Endothelial cell of umbilical vein (primary cell): ENCODE data around the gene EGR4. TPM values are rescaled to one million over a fixed set of nuclear protein-coding genes. Genes with fewer than 3 reads are reported as not detected.

ENCODE experiments used
- BruUV-seq: library from RNA; stranded (reverse); fragments of 400-500 nt; replicated peaks from 2 replicates; lab custom pipeline; 2021; lab: Mats Ljungman, UMichigan
- CTCF ChIA-PET: fragments of 300-600, 350-600 bp; sonication (Branson Sonifier 250); formaldehyde crosslinking; loops from one replicate; lab custom pipeline; 2021; ENCODE audit warnings: antibody characterized with exemption, inconsistent platforms; lab: Charles Lee
- POLR2A ChIA-PET: fragments of 300-600, 350-600 bp; sonication (Branson Sonifier 250); formaldehyde crosslinking; loops from one replicate; lab custom pipeline; 2021; ENCODE audit warnings: antibody characterized with exemption, inconsistent platforms; lab: Charles Lee
- DNase-seq: peaks from one replicate; pipeline ENCODE4 v3.0.0-alpha.2; 2011; ENCODE audit warnings: low read depth, low spot score
- FAIRE-seq: peaks from 2 replicates; lab custom pipeline; 2011; peaks lifted over from hg19 to GRCh38; lab: Jason Lieb, UNC
- H2AFZ ChIP-seq: 2 replicates; pipeline ENCODE4 v1.6.0; 2012; ENCODE audit warnings: low read depth, low read length, control low read depth, inconsistent platforms
- H3K27ac ChIP-seq: 2 replicates; pipeline ENCODE4 v1.5.1; 2011; ENCODE audit warnings: low read depth, mild to moderate bottlenecking, control low read depth, low read length, moderate library complexity; ENCODE audit not compliant: insufficient read depth
- H3K27me3 ChIP-seq, 2 experiments: 2 replicates each; pipeline versions ENCODE4 v1.6.0 to v1.6.1; 2011; ENCODE audit warnings: low read length in 2 of 2, mixed read lengths in 1 of 2; ENCODE audit not compliant: control insufficient read depth in 2 of 2, insufficient read depth in 2 of 2
- H3K36me3 ChIP-seq, 2 experiments: 2 replicates in 1 of 2; 3 replicates in 1 of 2; pipeline ENCODE4 v1.5.1; 2011; ENCODE audit warnings: low read length in 2 of 2, mild to moderate bottlenecking in 1 of 2, moderate library complexity in 1 of 2; ENCODE audit not compliant: control insufficient read depth in 2 of 2, insufficient read depth in 2 of 2; ENCODE audit errors: extremely low read depth in 1 of 2
- H3K4me1 ChIP-seq: 3 replicates; pipeline ENCODE4 v1.5.1; 2011; ENCODE audit warnings: mild to moderate bottlenecking, low read length; ENCODE audit not compliant: control insufficient read depth, insufficient read depth; ENCODE audit errors: extremely low read depth
- H3K4me2 ChIP-seq: 2 replicates; pipeline ENCODE4 v1.6.1; 2011; ENCODE audit warnings: low read length, control low read depth, mixed read lengths; ENCODE audit not compliant: insufficient read depth
- H3K4me3 ChIP-seq, 3 experiments: fragments of 200-600 bp in 1 of 3; sonication (generic), shearing (Covaris generic) in 1 of 3; replicated peaks in 1 of 3; 2 replicates each; pipeline ENCODE4 v1.5.1; 2011 to 2016; ENCODE audit warnings: control low read depth in 3 of 3, low read length in 3 of 3, mild to moderate bottlenecking in 2 of 3, inconsistent platforms in 1 of 3, low read depth in 1 of 3, moderate library complexity in 1 of 3; ENCODE audit not compliant: insufficient read depth in 1 of 3
- H3K79me2 ChIP-seq: 2 replicates; pipeline ENCODE4 v1.6.0; 2012; ENCODE audit warnings: low read length, inconsistent platforms; ENCODE audit not compliant: control insufficient read depth, insufficient read depth
- H3K9ac ChIP-seq: replicated peaks from 2 replicates; pipeline ENCODE3; 2011; ENCODE audit warnings: low read length, control low read depth; ENCODE audit not compliant: insufficient read depth; ENCODE audit errors: extremely low read depth
- H3K9me1 ChIP-seq: replicated peaks from 3 replicates; pipeline ENCODE4 v1.6.0; 2011; ENCODE audit warnings: mild to moderate bottlenecking, low read length; ENCODE audit not compliant: control insufficient read depth, insufficient read depth; ENCODE audit errors: extremely low read depth
- H3K9me3 ChIP-seq: replicated peaks from 2 replicates; pipeline ENCODE4 v1.5.1; 2012; ENCODE audit warnings: low read length, inconsistent platforms; ENCODE audit not compliant: control insufficient read depth, insufficient read depth
- H4K20me1 ChIP-seq: replicated peaks from 2 replicates; pipeline ENCODE3; 2011; ENCODE audit warnings: mild to moderate bottlenecking, low read length; ENCODE audit not compliant: control insufficient read depth, insufficient read depth; ENCODE audit errors: extremely low read depth
- FOS ChIP-seq: IDR thresholded peaks from 2 replicates; pipeline ENCODE4 v1.6.1; 2011; ENCODE audit warnings: mild to moderate bottlenecking, low read length, moderate library complexity, borderline replicate concordance; ENCODE audit not compliant: insufficient read depth
- GATA2 ChIP-seq: IDR thresholded peaks from 2 replicates; pipeline ENCODE4 v1.7.0; 2011; ENCODE audit warnings: low read depth, mild to moderate bottlenecking, moderate library complexity, mixed read lengths, low read length; ENCODE audit not compliant: insufficient read length, insufficient read depth
- MYC ChIP-seq: IDR thresholded peaks from one replicate; pipeline ENCODE4 v1.6.1; 2011; ENCODE audit warnings: mild to moderate bottlenecking, low read depth, low read length
- POLR2AphosphoS5 ChIP-seq: IDR thresholded peaks from 2 replicates; pipeline ENCODE4 v1.6.1; 2012; ENCODE audit warnings: low read depth, mild to moderate bottlenecking, control low read depth, low read length, moderate library complexity; ENCODE audit not compliant: insufficient read depth
- dilution Hi-C: fragments of 300-500 bp; cut with MboI; formaldehyde crosslinking; loops from one replicate; pipeline ENCODE4 v1.15.0; 2019; ENCODE audit warnings: low sequenced_read_pairs; ENCODE audit not compliant: extremely low pct_ligation_motif_present
- intact Hi-C: fragments of 100-400 bp; cut with micrococcal nuclease; formaldehyde crosslinking; loops from one replicate; pipeline ENCODE4 v1.10.0; 2022
- polyA plus RNA-seq, 4 experiments: library from polyadenylated mRNA; depleted of rRNA in 3 of 4; stranded (reverse) in 3 of 4; unstranded in 1 of 4; fragments of >200 nt; gene quantifications; 2 replicates each; pipeline versions ENCODE4 v1.2.1 to v1.2.3, GENCODE V29; 2011 to 2012; ENCODE audit warnings: missing spikeins in 1 of 4
- total RNA-seq: library from RNA; stranded (reverse); gene quantifications from 2 replicates; pipeline ENCODE4 v1.2.3, GENCODE V29; 2021
- TF ChIP-seq, protein P1 (sequence below), 2 donors: IDR thresholded peaks; 1 replicate in 1 of 2; 2 replicates in 1 of 2; pipeline ENCODE4 v1.5.1; 2011; ENCODE audit warnings: low read length in 2 of 2, mild to moderate bottlenecking in 2 of 2, moderate library complexity in 2 of 2, control low read depth in 1 of 2, inconsistent platforms in 1 of 2, low read depth in 1 of 2; ENCODE audit not compliant: insufficient read depth in 1 of 2; ENCODE audit errors: extremely low read depth in 1 of 2

The EGR4 gene
- total and polyA plus RNA-seq, 2 donors (not counting 3 experiments of a cell fraction or from before 2014, with no cell fraction given): not detected

DNA sequence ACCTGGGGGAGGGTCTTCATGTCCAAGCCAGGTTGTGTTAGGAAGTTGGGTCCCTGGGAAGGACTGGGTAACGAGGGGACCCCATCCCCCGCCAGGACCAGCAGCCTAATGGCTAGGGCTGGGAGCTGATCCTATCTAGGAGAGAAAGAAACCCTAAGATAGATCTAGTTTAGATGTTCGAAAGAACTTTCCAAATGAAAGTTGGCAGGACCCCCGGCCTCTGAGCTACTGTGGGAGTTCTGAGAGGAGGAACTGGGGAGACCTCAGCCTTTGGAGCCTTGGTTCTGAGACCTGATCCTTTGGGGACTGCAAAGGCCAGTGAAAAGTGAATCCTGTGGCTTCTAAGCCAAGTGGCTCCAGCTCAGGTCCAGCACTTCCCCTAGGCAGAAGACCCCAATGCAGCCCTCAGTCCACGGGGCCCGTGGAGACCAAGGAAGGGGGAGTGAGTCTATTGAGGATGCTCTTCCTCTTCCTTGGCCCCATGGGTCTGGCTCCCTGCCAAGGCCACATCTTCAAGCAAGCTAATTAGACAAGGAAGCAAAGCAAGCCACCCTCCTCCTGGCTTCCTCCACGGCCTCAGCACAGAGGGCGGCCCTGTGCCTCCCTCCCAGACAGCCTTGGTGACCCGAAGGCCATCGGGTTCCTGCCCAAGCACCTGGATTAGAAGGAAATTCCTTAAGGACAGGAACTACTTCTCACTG is 35.8 kb downstream of the EGR4 start:
- Histone ChIP-seq H3K79me2 (no peaks in the 10 kb centered on the region), H3K27me3 (no peaks in the 10 kb centered on the region), H3K4me1 (no peaks in the 10 kb centered on the region), H4K20me1 (no peaks in the 10 kb centered on the region), H3K4me3 (no peak overlapping the region), H3K9me3 (no peaks in the 10 kb centered on the region), H3K36me3 (peaks cover 2 to 17% of the 10 kb centered on the region in 2 experiments), H3K9ac (no peak overlapping the region), H3K27ac (no peak overlapping the region), H2AFZ (no peak overlapping the region), H3K9me1 (no peaks in the 10 kb centered on the region), H3K4me2 (no peak overlapping the region)
- DNase-seq (no peak), FAIRE-seq (no peak)
- no peak for TF ChIP-seq POLR2AphosphoS5
- TF ChIP-seq, protein P1, sequence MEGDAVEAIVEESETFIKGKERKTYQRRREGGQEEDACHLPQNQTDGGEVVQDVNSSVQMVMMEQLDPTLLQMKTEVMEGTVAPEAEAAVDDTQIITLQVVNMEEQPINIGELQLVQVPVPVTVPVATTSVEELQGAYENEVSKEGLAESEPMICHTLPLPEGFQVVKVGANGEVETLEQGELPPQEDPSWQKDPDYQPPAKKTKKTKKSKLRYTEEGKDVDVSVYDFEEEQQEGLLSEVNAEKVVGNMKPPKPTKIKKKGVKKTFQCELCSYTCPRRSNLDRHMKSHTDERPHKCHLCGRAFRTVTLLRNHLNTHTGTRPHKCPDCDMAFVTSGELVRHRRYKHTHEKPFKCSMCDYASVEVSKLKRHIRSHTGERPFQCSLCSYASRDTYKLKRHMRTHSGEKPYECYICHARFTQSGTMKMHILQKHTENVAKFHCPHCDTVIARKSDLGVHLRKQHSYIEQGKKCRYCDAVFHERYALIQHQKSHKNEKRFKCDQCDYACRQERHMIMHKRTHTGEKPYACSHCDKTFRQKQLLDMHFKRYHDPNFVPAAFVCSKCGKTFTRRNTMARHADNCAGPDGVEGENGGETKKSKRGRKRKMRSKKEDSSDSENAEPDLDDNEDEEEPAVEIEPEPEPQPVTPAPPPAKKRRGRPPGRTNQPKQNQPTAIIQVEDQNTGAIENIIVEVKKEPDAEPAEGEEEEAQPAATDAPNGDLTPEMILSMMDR (IDR thresholded peaks at IDR 0.05; ENCODE audit: extremely low read depth in 1 of 2, insufficient read depth in 1 of 2, low read depth in 1 of 2, low read length in 2 of 2): no peak
- TF ChIP-seq GATA2: no peak
- no peak for TF ChIP-seq MYC
- TF ChIP-seq FOS: no peak
- POLR2A ChIA-PET: no interaction called here
- no TSS peak for BruUV-seq
- CTCF ChIA-PET: interaction anchor here (0.9 to 1.7 kb wide), 3 partner anchors 10 to 31 kb away, joined by 3 to 6 read pairs (median 4); no protein-coding TSS in a partner anchor
- intact Hi-C loops (no loop called here), dilution Hi-C loops (no loop called here)
